ENCODE results near the gene PROB1.

- TF ChIP-seq CTCF (IDR thresholded peaks at IDR 0.05; ENCODE audit: poor library complexity, severe bottlenecking) (peak; percentile 46), EZH2 (IDR thresholded peaks at IDR 0.05; ENCODE audit: borderline replicate concordance, insufficient read depth, low read length, poor library complexity, severe bottlenecking) (no peak), TAF1 (IDR thresholded peaks at IDR 0.05; ENCODE audit: low read depth) (no peak), POLR2AphosphoS5 (IDR thresholded peaks at IDR 0.05) (no peak)
These were observed 716 bp downstream of the PROB1 start for GRCh38 chr5:139394123-139394653.
